Left renal cortex interstitium (tissue), 4 donors: Measurements from ENCODE around the gene RFC3. TPM values are rescaled to one million over a fixed set of nuclear protein-coding genes. Genes with fewer than 3 reads are reported as not detected.

Source experiments
- DNase-seq, 4 donors: peaks; one replicate each; pipeline ENCODE4 v3.0.0-alpha.2; 2013; ENCODE audit warnings: low read depth in 4 of 4, low spot score in 2 of 4, missing footprints in 1 of 4
- polyA plus RNA-seq, 4 donors: library from polyadenylated mRNA; unstranded; fragments of 120-200 nt; gene quantifications; one replicate each; pipeline ENCODE4 v1.2.1, GENCODE V29; 2013; ENCODE audit not compliant: insufficient read length in 4 of 4

Gene RFC3
- polyA plus RNA-seq, 4 donors: 22.5 to 27.0 (median 24.8) TPM

- no peak for DNase-seq
Measured at GRCh38 chr13:33863188-33863789, 45.3 kb downstream of the RFC3 start.

- no peak for DNase-seq
Measured at GRCh38 chr13:33865945-33866344, 48.0 kb downstream of the RFC3 start.

GRCh38 chr13:33867472-33867871 lies 49.5 kb downstream of the RFC3 start:
- DNase-seq: no peak

GRCh38 chr13:33868343-33868994 lies 50.5 kb downstream of the RFC3 start:
- no peak for DNase-seq

- DNase-seq: no peak
Measured at GRCh38 chr13:33869005-33869404, 51.1 kb downstream of the RFC3 start.

GRCh38 chr13:33870046-33870668 lies 52.2 kb downstream of the RFC3 start:
- DNase-seq: no peak

- DNase-seq: no peak
Measured at GRCh38 chr13:33871207-33872004, 53.5 kb downstream of the RFC3 start.

GRCh38 chr13:33872005-33872351 lies 54.0 kb downstream of the RFC3 start:
- DNase-seq: no peak

- DNase-seq: no peak
Measured at GRCh38 chr13:33873251-33873908, 55.4 kb downstream of the RFC3 start.

GRCh38 chr13:33874871-33875270 lies 56.9 kb downstream of the RFC3 start:
- no peak for DNase-seq

GRCh38 chr13:33875618-33876401 lies 57.9 kb downstream of the RFC3 start:
- no peak for DNase-seq

GRCh38 chr13:33876716-33877394 lies 58.9 kb downstream of the RFC3 start:
- no peak for DNase-seq

GRCh38 chr13:33879118-33879517 lies 61.2 kb downstream of the RFC3 start:
- DNase-seq: no peak

GRCh38 chr13:33882804-33883203 lies 64.9 kb downstream of the RFC3 start:
- no peak for DNase-seq

- DNase-seq: no peak
Measured at GRCh38 chr13:33884531-33885220, 66.7 kb downstream of the RFC3 start.
